T-helper 17 cell (primary cell): ENCODE results near the gene MILR1. TPM values are rescaled to one million over a fixed set of nuclear protein-coding genes. Genes with fewer than 3 reads are reported as not detected.
"Not testable (repeated sequence)": the region's sequence is repeated elsewhere in the genome, so short reads cannot be mapped to it uniquely, and the experiment has no call there.

Experiments
- ATAC-seq: fragments of 150-1000 bp; cut with Tn5 transposase; 2 replicates; pipeline ENCODE4 v1.10.0; 2021; ENCODE audit warnings: mild to moderate bottlenecking, moderate library complexity
- DNase-seq, 3 donors: peaks; one replicate each; pipeline versions ENCODE4 v3.0.0 to v3.0.0-alpha.2; 2020 to 2021
- H3K9me3 ChIP-seq: one replicate; pipeline ENCODE4 v1.7.0; 2013; ENCODE audit warnings: low read length, mild to moderate bottlenecking; ENCODE audit not compliant: control insufficient read depth, poor library complexity, severe bottlenecking
- H3K27ac Mint-ChIP-seq: one replicate; pipeline ENCODE4 v1.8.0; 2022; ENCODE audit warnings: mild to moderate bottlenecking, moderate library complexity, mixed read lengths
- H3K27me3 Mint-ChIP-seq: one replicate; pipeline ENCODE4 v1.8.0; 2022; ENCODE audit warnings: mixed read lengths
- H3K36me3 Mint-ChIP-seq: one replicate; pipeline ENCODE4 v1.8.0; 2022; ENCODE audit warnings: low read depth, mixed read lengths
- H3K4me1 Mint-ChIP-seq: one replicate; pipeline ENCODE4 v1.8.0; 2022; ENCODE audit warnings: mild to moderate bottlenecking, mixed read lengths
- H3K4me3 Mint-ChIP-seq: one replicate; pipeline ENCODE4 v1.8.0; 2022; ENCODE audit warnings: mild to moderate bottlenecking, moderate library complexity, mixed read lengths
- total RNA-seq, 4 donors: library from RNA in 2 of 4; stranded (reverse) in 2 of 4; gene quantifications; one replicate each; pipeline ENCODE4 v1.2.3 and lab custom pipeline; 2022 to 2026

The MILR1 gene
- total RNA-seq, 2 donors from 2014 or later, result 1.0 to 1.4 TPM

- H3K9me3 ChIP-seq, result no peaks in the 10 kb centered on the region
- H3K36me3 Mint-ChIP-seq, result no peaks in the 10 kb centered on the region
- H3K27ac Mint-ChIP-seq, result peak overlapping the region; percentile 90
- H3K4me3 Mint-ChIP-seq, result peak overlapping the region; percentile 88
- ATAC-seq, result peak; percentile 92
- H3K27me3 Mint-ChIP-seq, result no peaks in the 10 kb centered on the region
- peak in 2 of 3 donors; percentile 10 to 13 for DNase-seq
- H3K4me1 Mint-ChIP-seq, result peaks cover 17% of the 10 kb centered on the region
Measured at GRCh38 chr17:64441772-64442540, 7.0 kb upstream of the MILR1 start.

GRCh38 chr17:64442541-64442971 lies 6.4 kb upstream of the MILR1 start:
- Mint-ChIP-seq H3K27me3 (no peaks in the 10 kb centered on the region), H3K4me3 (peak overlapping the region; percentile 88), H3K4me1 (peaks cover 17% of the 10 kb centered on the region), H3K27ac (peak overlapping the region; percentile 90), H3K36me3 (no peaks in the 10 kb centered on the region)
- DNase-seq (no peak), ATAC-seq (peak; percentile 63)
- H3K9me3 ChIP-seq, result no peaks in the 10 kb centered on the region

GRCh38 chr17:64443086-64443760 lies 5.7 kb upstream of the MILR1 start:
- ATAC-seq (no peak), DNase-seq (no peak)
- Mint-ChIP-seq H3K27me3 (no peaks in the 10 kb centered on the region), H3K4me3 (no peak overlapping the region), H3K4me1 (peaks cover 17% of the 10 kb centered on the region), H3K27ac (peak overlapping the region; percentile 90), H3K36me3 (no peaks in the 10 kb centered on the region)
- H3K9me3 ChIP-seq, result no peaks in the 10 kb centered on the region

- no peak for DNase-seq
- H3K9me3 ChIP-seq, result no peaks in the 10 kb centered on the region
- Mint-ChIP-seq H3K27ac (peak overlapping the region; percentile 9), H3K4me3 (no peak overlapping the region), H3K36me3 (no peaks in the 10 kb centered on the region), H3K4me1 (peaks cover 13% of the 10 kb centered on the region), H3K27me3 (no peaks in the 10 kb centered on the region)
- ATAC-seq, result no peak
Measured at GRCh38 chr17:64447526-64447925, 1.4 kb upstream of the MILR1 start.

GRCh38 chr17:64449545-64449944 lies 630 bp downstream of the MILR1 start:
- no peak for ATAC-seq

GRCh38 chr17:64455993-64456885 lies 7.3 kb downstream of the MILR1 start:
- DNase-seq, result no peak
- H3K4me3 Mint-ChIP-seq, result peak overlapping the region; percentile 7
- H3K36me3 Mint-ChIP-seq, result no peaks in the 10 kb centered on the region
- peaks cover 15% of the 10 kb centered on the region for H3K4me1 Mint-ChIP-seq
- H3K27me3 Mint-ChIP-seq, result no peaks in the 10 kb centered on the region
- no peaks in the 10 kb centered on the region for H3K9me3 ChIP-seq
- peak; percentile 52 for ATAC-seq
- H3K27ac Mint-ChIP-seq, result peak overlapping the region; percentile 74

More at GRCh38 chr17:64449545-64449944, 630 bp downstream of the MILR1 start:
- no peak for DNase-seq
- Mint-ChIP-seq H3K4me1 (peaks cover 4% of the 10 kb centered on the region), H3K36me3 (no peaks in the 10 kb centered on the region), H3K27me3 (no peaks in the 10 kb centered on the region), H3K4me3 (no peak overlapping the region), H3K27ac (peak overlapping the region; percentile 16)
- no peaks in the 10 kb centered on the region for H3K9me3 ChIP-seq

- ATAC-seq (no peak), DNase-seq (no peak)
- H3K4me1 Mint-ChIP-seq, result peaks cover 18% of the 10 kb centered on the region
- H3K27ac Mint-ChIP-seq, result peak overlapping the region; percentile 74
- H3K9me3 ChIP-seq, result no peaks in the 10 kb centered on the region
- H3K36me3 Mint-ChIP-seq, result no peaks in the 10 kb centered on the region
- H3K27me3 Mint-ChIP-seq, result peaks cover 8% of the 10 kb centered on the region
- no peak overlapping the region for H3K4me3 Mint-ChIP-seq
Measured at GRCh38 chr17:64457156-64457555, 8.2 kb downstream of the MILR1 start.

- Mint-ChIP-seq H3K36me3 (no peaks in the 10 kb centered on the region), H3K27me3 (peaks cover 10% of the 10 kb centered on the region), H3K27ac (no peak overlapping the region), H3K4me1 (peaks cover 18% of the 10 kb centered on the region), H3K4me3 (no peak overlapping the region)
- ATAC-seq (no peak), DNase-seq (no peak)
- no peaks in the 10 kb centered on the region for H3K9me3 ChIP-seq
Measured at GRCh38 chr17:64458756-64459155, 9.8 kb downstream of the MILR1 start.

- H3K36me3 Mint-ChIP-seq, result no peaks in the 10 kb centered on the region
- ATAC-seq, result no peak
- peaks cover 18% of the 10 kb centered on the region for H3K4me1 Mint-ChIP-seq
- no peaks in the 10 kb centered on the region for H3K9me3 ChIP-seq
- no peak for DNase-seq
- H3K27me3 Mint-ChIP-seq, result peaks cover 10% of the 10 kb centered on the region
- no peak overlapping the region for H3K4me3 Mint-ChIP-seq
- no peak overlapping the region for H3K27ac Mint-ChIP-seq
Measured at GRCh38 chr17:64459284-64459747, 10.4 kb downstream of the MILR1 start.

- H3K36me3 Mint-ChIP-seq, H3K4me3 Mint-ChIP-seq, DNase-seq, H3K27ac Mint-ChIP-seq, ATAC-seq, H3K9me3 ChIP-seq: not testable (repeated sequence)
- peaks cover 18% of the 10 kb centered on the region for H3K4me1 Mint-ChIP-seq
- H3K27me3 Mint-ChIP-seq, result peaks cover 10% of the 10 kb centered on the region
Measured at GRCh38 chr17:64459818-64460217, 10.9 kb downstream of the MILR1 start.

- Mint-ChIP-seq H3K4me1 (peaks cover 15% of the 10 kb centered on the region), H3K4me3 (no peak overlapping the region), H3K27me3 (peaks cover 14% of the 10 kb centered on the region), H3K27ac (no peak overlapping the region), H3K36me3 (no peaks in the 10 kb centered on the region)
- DNase-seq, result no peak
- H3K9me3 ChIP-seq, result no peaks in the 10 kb centered on the region
- ATAC-seq, result no peak
Measured at GRCh38 chr17:64460955-64461354, 12.0 kb downstream of the MILR1 start.

- Mint-ChIP-seq H3K36me3 (no peaks in the 10 kb centered on the region), H3K4me1 (peaks cover 9% of the 10 kb centered on the region), H3K27me3 (peaks cover 17% of the 10 kb centered on the region), H3K27ac (no peak overlapping the region), H3K4me3 (no peak overlapping the region)
- ATAC-seq (no peak), DNase-seq (no peak)
- no peaks in the 10 kb centered on the region for H3K9me3 ChIP-seq
Measured at GRCh38 chr17:64461788-64462187, 12.9 kb downstream of the MILR1 start.
